Ishikawa (cell line): Measurements from ENCODE around the gene UGT1A9.
"Not testable (repeated sequence)": the region's sequence is repeated elsewhere in the genome, so short reads cannot be mapped to it uniquely, and the experiment has no call there.

ENCODE experiments used
- CEBPB ChIP-seq: IDR thresholded peaks from 2 replicates; pipeline ENCODE4 v1.6.1; 2012
- CREB1 ChIP-seq: IDR thresholded peaks from 2 replicates; pipeline ENCODE4 v1.6.1; 2012; ENCODE audit warnings: low read depth
- EGR1 ChIP-seq: IDR thresholded peaks from 2 replicates; pipeline ENCODE4 v1.6.1; 2012
- EP300 ChIP-seq: IDR thresholded peaks from 2 replicates; pipeline ENCODE4 v1.6.1; 2012; ENCODE audit warnings: borderline replicate concordance
- FOXM1 ChIP-seq: IDR thresholded peaks from 2 replicates; pipeline ENCODE4 v1.6.1; 2012; ENCODE audit warnings: low read depth, borderline replicate concordance
- NFIC ChIP-seq: IDR thresholded peaks from 2 replicates; pipeline ENCODE4 v1.6.1; 2012
- RAD21 ChIP-seq: IDR thresholded peaks from 2 replicates; pipeline ENCODE4 v1.6.1; 2012; ENCODE audit warnings: low read depth
- TAF1 ChIP-seq: IDR thresholded peaks from 2 replicates; pipeline ENCODE4 v1.6.1; 2012; ENCODE audit warnings: low read depth, mild to moderate bottlenecking
- TCF12 ChIP-seq: IDR thresholded peaks from 2 replicates; pipeline ENCODE4 v1.6.1; 2012; ENCODE audit warnings: low read depth
- TEAD4 ChIP-seq: IDR thresholded peaks from 2 replicates; pipeline ENCODE4 v1.6.1; 2012
- YY1 ChIP-seq: IDR thresholded peaks from 2 replicates; pipeline ENCODE4 v1.6.1; 2012; ENCODE audit warnings: low read depth
- ZBTB7A ChIP-seq: IDR thresholded peaks from 2 replicates; pipeline ENCODE4 v1.6.1; 2012; ENCODE audit warnings: low read depth
- TF ChIP-seq, protein P1 (sequence below): IDR thresholded peaks from 2 replicates; pipeline ENCODE4 v1.6.1; 2012
- TF ChIP-seq, protein P2 (sequence below): IDR thresholded peaks from 2 replicates; pipeline ENCODE4 v1.6.1; 2012
- TF ChIP-seq, protein P3 (sequence below): IDR thresholded peaks from 2 replicates; pipeline ENCODE4 v1.6.1; 2012; ENCODE audit warnings: low read depth, mild to moderate bottlenecking

The UGT1A9 gene

DNA sequence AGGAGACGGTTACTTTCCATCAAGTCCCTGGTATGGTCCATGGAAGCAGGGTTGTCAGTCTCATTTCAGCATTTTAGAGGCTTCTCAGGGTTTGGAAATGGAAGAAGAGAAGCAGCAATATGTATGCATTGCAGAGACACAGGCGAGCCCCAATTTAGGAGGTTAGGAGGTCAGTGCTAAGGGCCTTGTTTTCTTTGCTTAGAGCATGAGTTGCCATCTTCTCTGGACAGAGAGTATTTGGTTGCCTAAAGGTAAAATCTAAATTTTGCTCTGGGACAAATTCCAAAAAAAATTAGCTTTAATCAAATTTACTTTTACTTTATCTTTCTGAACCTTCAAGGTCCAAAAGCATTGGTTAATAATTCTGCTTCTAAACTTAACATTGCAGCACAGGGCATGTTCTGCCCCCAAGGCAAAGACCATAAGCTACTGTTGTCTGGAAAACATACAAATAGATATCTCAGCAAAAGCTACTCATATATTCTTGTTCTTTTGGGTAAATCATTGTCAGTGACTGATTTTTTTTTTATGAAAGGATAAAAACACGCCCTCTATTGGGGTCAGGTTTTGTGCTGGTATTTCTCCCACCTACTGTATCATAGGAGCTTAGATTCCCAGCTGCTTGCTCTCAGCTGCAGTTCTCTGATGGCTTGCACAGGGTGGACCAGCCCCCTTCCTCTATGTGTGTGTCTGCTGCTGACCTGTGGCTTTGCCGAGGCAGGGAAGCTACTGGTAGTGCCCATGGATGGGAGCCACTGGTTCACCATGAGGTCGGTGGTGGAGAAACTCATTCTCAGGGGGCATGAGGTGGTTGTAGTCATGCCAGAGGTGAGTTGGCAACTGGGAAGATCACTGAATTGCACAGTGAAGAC is at the start of gene UGT1A9:
UGT1A9 (plus strand) TSS at position 609 of the 872 bp plus-strand sequence; CDS start at position 646, 37 bp downstream.
- TF ChIP-seq EP300 (no peak), TCF12 (no peak), CEBPB (no peak), EGR1 (no peak), FOXM1 (no peak), CREB1 (no peak), RAD21 (no peak), NFIC (no peak), ZBTB7A (no peak)
- TF ChIP-seq, protein P1, sequence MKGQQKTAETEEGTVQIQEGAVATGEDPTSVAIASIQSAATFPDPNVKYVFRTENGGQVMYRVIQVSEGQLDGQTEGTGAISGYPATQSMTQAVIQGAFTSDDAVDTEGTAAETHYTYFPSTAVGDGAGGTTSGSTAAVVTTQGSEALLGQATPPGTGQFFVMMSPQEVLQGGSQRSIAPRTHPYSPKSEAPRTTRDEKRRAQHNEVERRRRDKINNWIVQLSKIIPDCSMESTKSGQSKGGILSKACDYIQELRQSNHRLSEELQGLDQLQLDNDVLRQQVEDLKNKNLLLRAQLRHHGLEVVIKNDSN: no peak
- TF ChIP-seq, protein P2, sequence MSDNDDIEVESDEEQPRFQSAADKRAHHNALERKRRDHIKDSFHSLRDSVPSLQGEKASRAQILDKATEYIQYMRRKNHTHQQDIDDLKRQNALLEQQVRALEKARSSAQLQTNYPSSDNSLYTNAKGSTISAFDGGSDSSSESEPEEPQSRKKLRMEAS: no peak

DNA sequence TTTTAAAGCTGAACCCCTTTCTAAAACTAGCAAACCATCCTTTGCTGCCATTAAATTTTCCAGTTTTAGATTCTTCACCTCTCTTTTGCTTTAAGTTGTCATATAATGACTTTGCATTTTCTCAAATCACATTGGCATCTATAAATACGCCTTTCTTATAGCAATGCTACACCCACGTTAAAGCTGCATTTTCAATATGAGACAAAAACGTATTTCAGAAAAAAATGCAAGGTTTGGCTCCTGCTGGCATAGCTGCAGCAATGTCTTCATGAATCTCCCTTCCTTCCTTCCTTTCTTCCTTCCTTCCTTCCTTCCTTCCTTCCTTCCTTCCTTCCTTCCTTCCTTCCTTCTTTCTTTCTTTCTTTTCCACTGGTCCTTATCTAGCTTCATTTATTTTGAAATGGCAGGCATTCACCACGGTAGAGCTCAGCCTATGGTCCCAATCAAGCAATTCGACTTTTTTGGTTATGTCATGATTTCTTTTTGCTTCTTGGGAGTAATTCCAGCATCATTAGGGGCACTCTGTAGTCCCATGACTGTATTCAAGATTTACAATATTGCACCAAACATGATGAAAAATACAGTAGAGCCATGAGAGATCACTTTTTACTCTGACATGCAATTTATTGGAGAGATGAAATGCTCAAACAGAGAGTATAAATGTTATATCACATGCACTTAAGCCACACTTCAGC is 44.2 kb upstream of the UGT1A9 start:
- TF ChIP-seq RAD21 (no peak), ZBTB7A (no peak), EP300 (no peak), TEAD4 (no peak)

DNA sequence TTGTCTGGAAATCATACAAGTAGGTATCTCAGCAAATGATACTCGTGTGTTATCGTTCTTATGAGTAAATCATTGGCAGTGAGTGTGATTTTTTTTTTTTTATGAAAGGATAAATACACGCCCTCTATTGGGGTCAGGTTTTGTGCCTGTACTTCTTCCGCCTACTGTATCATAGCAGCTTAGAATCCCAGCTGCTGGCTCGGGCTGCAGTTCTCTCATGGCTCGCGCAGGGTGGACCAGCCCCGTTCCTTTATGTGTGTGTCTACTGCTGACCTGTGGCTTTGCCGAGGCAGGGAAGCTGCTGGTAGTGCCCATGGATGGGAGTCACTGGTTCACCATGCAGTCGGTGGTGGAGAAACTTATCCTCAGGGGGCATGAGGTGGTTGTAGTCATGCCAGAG is 35.4 kb upstream of the UGT1A9 start, which contains the start of gene UGT1A10:
UGT1A10 (plus strand) TSS at position 143 of the 400 bp plus-strand sequence; CDS start at position 218, 75 bp downstream.
- not testable (repeated sequence) for TF ChIP-seq CEBPB
- TF ChIP-seq, protein P3, sequence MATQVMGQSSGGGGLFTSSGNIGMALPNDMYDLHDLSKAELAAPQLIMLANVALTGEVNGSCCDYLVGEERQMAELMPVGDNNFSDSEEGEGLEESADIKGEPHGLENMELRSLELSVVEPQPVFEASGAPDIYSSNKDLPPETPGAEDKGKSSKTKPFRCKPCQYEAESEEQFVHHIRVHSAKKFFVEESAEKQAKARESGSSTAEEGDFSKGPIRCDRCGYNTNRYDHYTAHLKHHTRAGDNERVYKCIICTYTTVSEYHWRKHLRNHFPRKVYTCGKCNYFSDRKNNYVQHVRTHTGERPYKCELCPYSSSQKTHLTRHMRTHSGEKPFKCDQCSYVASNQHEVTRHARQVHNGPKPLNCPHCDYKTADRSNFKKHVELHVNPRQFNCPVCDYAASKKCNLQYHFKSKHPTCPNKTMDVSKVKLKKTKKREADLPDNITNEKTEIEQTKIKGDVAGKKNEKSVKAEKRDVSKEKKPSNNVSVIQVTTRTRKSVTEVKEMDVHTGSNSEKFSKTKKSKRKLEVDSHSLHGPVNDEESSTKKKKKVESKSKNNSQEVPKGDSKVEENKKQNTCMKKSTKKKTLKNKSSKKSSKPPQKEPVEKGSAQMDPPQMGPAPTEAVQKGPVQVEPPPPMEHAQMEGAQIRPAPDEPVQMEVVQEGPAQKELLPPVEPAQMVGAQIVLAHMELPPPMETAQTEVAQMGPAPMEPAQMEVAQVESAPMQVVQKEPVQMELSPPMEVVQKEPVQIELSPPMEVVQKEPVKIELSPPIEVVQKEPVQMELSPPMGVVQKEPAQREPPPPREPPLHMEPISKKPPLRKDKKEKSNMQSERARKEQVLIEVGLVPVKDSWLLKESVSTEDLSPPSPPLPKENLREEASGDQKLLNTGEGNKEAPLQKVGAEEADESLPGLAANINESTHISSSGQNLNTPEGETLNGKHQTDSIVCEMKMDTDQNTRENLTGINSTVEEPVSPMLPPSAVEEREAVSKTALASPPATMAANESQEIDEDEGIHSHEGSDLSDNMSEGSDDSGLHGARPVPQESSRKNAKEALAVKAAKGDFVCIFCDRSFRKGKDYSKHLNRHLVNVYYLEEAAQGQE: not testable (repeated sequence)
- TF ChIP-seq, protein P2: not testable (repeated sequence)

DNA sequence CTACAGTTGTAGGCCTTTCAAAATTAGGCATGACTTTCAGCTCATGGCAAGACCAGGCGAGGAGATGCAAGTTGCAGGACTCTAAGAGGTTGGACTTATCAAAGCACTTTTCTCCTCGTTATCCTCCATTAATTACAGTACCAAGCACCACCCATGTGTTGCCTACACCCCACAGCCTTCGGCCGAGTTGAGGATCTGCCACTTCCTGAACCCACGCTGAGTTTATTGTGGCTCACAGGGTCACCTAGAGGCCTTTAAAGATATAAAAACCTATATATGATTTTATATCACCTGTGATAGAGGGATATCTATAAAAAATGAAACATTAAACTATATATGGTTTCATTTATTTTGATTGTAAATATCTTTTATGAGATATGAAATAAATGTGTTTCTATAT is 32.9 kb upstream of the UGT1A9 start:
- TF ChIP-seq, protein P2: no peak
- TF ChIP-seq YY1 (no peak), TCF12 (no peak), CREB1 (no peak), EGR1 (no peak), EP300 (no peak), TAF1 (no peak), RAD21 (no peak), CEBPB (no peak)
- TF ChIP-seq, protein P1: no peak
- TF ChIP-seq, protein P3: no peak

DNA sequence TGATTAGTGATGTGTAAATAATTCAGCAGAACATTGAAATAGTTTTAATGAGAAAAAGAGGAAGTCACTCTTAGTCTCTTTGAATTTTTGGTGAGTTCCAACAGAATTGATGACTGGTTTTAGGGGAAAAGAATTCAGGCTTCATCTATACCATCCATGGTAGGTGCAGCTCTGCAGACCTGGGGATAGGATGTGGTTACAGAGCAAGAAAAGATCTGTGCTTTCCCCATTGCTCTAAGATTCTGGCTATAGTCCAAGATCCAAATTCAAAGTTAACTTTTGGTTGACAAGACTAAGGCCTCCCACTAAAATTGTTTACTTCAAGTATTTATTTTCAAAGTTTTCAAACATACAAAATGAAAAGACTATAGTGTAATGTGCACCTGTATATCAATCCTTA is 31.8 kb upstream of the UGT1A9 start:
- no peak for TF ChIP-seq FOXM1
- no peak for TF ChIP-seq YY1
- TF ChIP-seq EP300: no peak
- no peak for TF ChIP-seq EGR1
- TF ChIP-seq, protein P3: no peak
- no peak for TF ChIP-seq TAF1
- TF ChIP-seq RAD21: no peak
- no peak for TF ChIP-seq CEBPB
- no peak for TF ChIP-seq NFIC
- no peak for TF ChIP-seq TEAD4
- no peak for TF ChIP-seq TCF12
- TF ChIP-seq CREB1: no peak
- TF ChIP-seq ZBTB7A: no peak
- TF ChIP-seq, protein P2: no peak
- TF ChIP-seq, protein P1: no peak
